GM12878 (cell line): ENCODE measurements around the gene UAP1L1. TPM values are rescaled to one million over a fixed set of nuclear protein-coding genes. Genes with fewer than 3 reads are reported as not detected.

ENCODE experiments used
- ATAC-seq: fragments of 200-7000 bp; cut with Tn5 transposase; 3 replicates; pipeline ENCODE4 v1.9.1; 2020; ENCODE audit warnings: mild to moderate bottlenecking, moderate library complexity
- BruUV-seq: library from RNA; stranded (reverse); fragments of 400-500 nt; replicated peaks from 2 replicates; lab custom pipeline; 2021; lab: Mats Ljungman, UMichigan
- CTCF ChIA-PET: fragments of 300-600 bp; sonication (Branson Sonifier 250); formaldehyde crosslinking; extraction: SDS; loops from one replicate; lab custom pipeline; 2021; ENCODE audit warnings: inconsistent platforms; lab: Yijun Ruan, JAX
- POLR2A ChIA-PET: fragments of 350-600 bp; formaldehyde crosslinking; extraction: SDS; loops from one replicate; lab custom pipeline; 2021; ENCODE audit warnings: inconsistent platforms; lab: Charles Lee
- RAD21 ChIA-PET: fragments of 300-600 bp; sonication (Branson Sonifier 250); formaldehyde crosslinking; loops from one replicate; lab custom pipeline; 2023; ENCODE audit warnings: antibody characterized with exemption; ENCODE audit not compliant: unreplicated experiment; lab: Charles Lee
- SMC1A ChIA-PET: fragments of 300-600 bp; sonication (Branson Sonifier 250); formaldehyde crosslinking; loops from one replicate; lab custom pipeline; 2023; ENCODE audit not compliant: unreplicated experiment, uncharacterized antibody; lab: Charles Lee
- DNase-seq: peaks from one replicate; pipeline ENCODE4 v3.0.0-alpha.2; 2011; ENCODE audit warnings: low read depth, low spot score
- FAIRE-seq: peaks from 3 replicates; lab custom pipeline; 2011; peaks lifted over from hg19 to GRCh38; lab: Jason Lieb, UNC
- H2AFZ ChIP-seq: 2 replicates; pipeline ENCODE4 v1.6.0; 2011; ENCODE audit warnings: low read depth, low read length, control low read depth; ENCODE audit not compliant: control insufficient read depth
- H3K27ac ChIP-seq: 2 replicates; pipeline ENCODE4 v1.5.1; 2011; ENCODE audit warnings: control low read depth; ENCODE audit not compliant: control insufficient read depth, insufficient read depth
- H3K27me3 ChIP-seq, 2 experiments: replicated peaks in 1 of 2; 2 replicates each; pipeline versions ENCODE4 v1.6.0 to v1.6.1; 2011; ENCODE audit warnings: low read length in 1 of 2; ENCODE audit not compliant: control insufficient read depth in 2 of 2, insufficient read depth in 2 of 2
- H3K36me3 ChIP-seq, 2 experiments: 2 replicates each; pipeline ENCODE4 v1.5.1; 2011; ENCODE audit warnings: low read length in 1 of 2; ENCODE audit not compliant: control insufficient read depth in 2 of 2, insufficient read depth in 2 of 2
- H3K4me1 ChIP-seq: 2 replicates; pipeline ENCODE4 v1.6.1; 2011; ENCODE audit warnings: mild to moderate bottlenecking, low read length, moderate library complexity, mixed read lengths; ENCODE audit not compliant: control insufficient read depth, insufficient read depth
- H3K4me2 ChIP-seq: 2 replicates; pipeline ENCODE4 v1.6.0; 2011; ENCODE audit warnings: control low read depth; ENCODE audit not compliant: control insufficient read depth, insufficient read depth
- H3K4me3 ChIP-seq: fragments of 200-600 bp; sonication (generic); 2 replicates; pipeline ENCODE4 v1.5.1; 2016
- H3K79me2 ChIP-seq: 2 replicates; pipeline ENCODE4 v1.6.0; 2011; ENCODE audit warnings: low read length; ENCODE audit not compliant: control insufficient read depth, insufficient read depth
- H3K9ac ChIP-seq: 2 replicates; pipeline ENCODE4 v1.8.0; 2011; ENCODE audit warnings: low read length, control low read depth, mixed read lengths; ENCODE audit not compliant: control insufficient read depth, insufficient read depth
- H3K9me3 ChIP-seq: replicated peaks from 3 replicates; pipeline ENCODE4 v1.5.1; 2011; ENCODE audit warnings: mild to moderate bottlenecking, low read length; ENCODE audit not compliant: control insufficient read depth, insufficient read depth
- H4K20me1 ChIP-seq: 2 replicates; pipeline ENCODE4 v1.6.0; 2011; ENCODE audit not compliant: control insufficient read depth, insufficient read depth
- EED ChIP-seq: sonication (generic); IDR thresholded peaks from 2 replicates; pipeline ENCODE4 v1.6.1; 2016; ENCODE audit warnings: antibody characterized with exemption, low read depth
- SRF ChIP-seq, 2 experiments: IDR thresholded peaks; 2 replicates each; pipeline ENCODE4 v1.6.1; 2011; ENCODE audit warnings: low read depth in 2 of 2, low read length in 2 of 2, mild to moderate bottlenecking in 1 of 2, moderate library complexity in 1 of 2
- WGBS: methylation state at CpG from one replicate; pipeline ENCODE4 v1.1.6; 2016; ENCODE audit warnings: low lambda C conversion rate; ENCODE audit not compliant: insufficient replicate concordance, insufficient coverage; ENCODE audit errors: missing lambda C conversion rate; 5-methylcytosine and 5-hydroxymethylcytosine counted together
- in situ Hi-C: fragments of 300-500 bp; cut with MboI; formaldehyde crosslinking; loops from 9 replicates; pipeline ENCODE4 v1.14.3; 2018; ENCODE audit warnings: mixed read lengths
- intact Hi-C: fragments of 100-400 bp; cut with micrococcal nuclease; formaldehyde crosslinking; loops from one replicate; pipeline ENCODE4 v1.14.2; 2022; ENCODE audit not compliant: unreplicated experiment
- polyA plus RNA-seq, 11 experiments: library from polyadenylated mRNA; depleted of rRNA in 4 of 11; unstranded in 6 of 11; stranded (reverse) in 5 of 11; fragments of >200 nt; fragmentation: Nextera tagmentation in 4 of 11; fragmentation: Illumina TruSeq in 1 of 11; extraction: Ambion mirVana in 4 of 11; extraction: Trizol in 1 of 11; gene quantifications; 1 replicate in 1 of 11; 2 replicates in 10 of 11; pipeline versions ENCODE4 v1.2.1 to v1.2.3, GENCODE V29; 2011 to 2016; ENCODE audit warnings: inconsistent platforms in 2 of 11, missing spikeins in 2 of 11, low read depth in 1 of 11
- total RNA-seq, 4 experiments: library from RNA; depleted of rRNA in 3 of 4; stranded (reverse); fragments of >200 nt in 3 of 4; fragmentation: Illumina TruSeq in 1 of 4; extraction: Trizol in 1 of 4; gene quantifications; 2 replicates each; pipeline versions ENCODE4 v1.2.1 to v1.2.3, GENCODE V29; 2013 to 2021
- TF ChIP-seq, protein P1 (sequence below): fragments of 450-650 bp; conservative IDR thresholded peaks from 2 replicates; pipeline ENCODE4 v1.6.1; 2017; ENCODE audit warnings: mild to moderate bottlenecking, moderate library complexity

The UAP1L1 gene
- total and polyA plus RNA-seq, 10 of the 15 experiments (the other 5 are each of a cell fraction or from before 2014, with no cell fraction given), result 0.29 to 15.7 (median 5.8) TPM

GRCh38 chr9:137048655-137049543 is 28.4 kb upstream of the UAP1L1 start:
- intact Hi-C loops (loop anchor here (1.0 to 10.0 kb wide), 2 partner anchors 15 to 176 kb away; partner anchors contain the start of genes CYSRT1, RNF208 and RNF224), in situ Hi-C loops (no loop called here)
- ChIA-PET SMC1A (interaction anchor here (1.0 to 1.6 kb wide), 2 partner anchors 13 to 261 kb away, joined by 3 read pairs; no protein-coding TSS in a partner anchor), CTCF (interaction anchor here (1.0 to 4.7 kb wide), 8 partner anchors 13 to 286 kb away, joined by 3 to 81 read pairs (median 4); partner anchors contain the start of genes MAN1B1 and SAPCD2), POLR2A (interaction anchor here (1.1 kb wide), 1 partner anchor 149 kb away, joined by 3 read pairs; no protein-coding TSS in a partner anchor), RAD21 (interaction anchor here (0.8 to 2.0 kb wide), 2 partner anchors 15 to 19 kb away, joined by 3 to 6 read pairs; no protein-coding TSS in a partner anchor)
- Histone ChIP-seq H3K4me2 (no peak overlapping the region), H3K27ac (no peak overlapping the region), H4K20me1 (no peaks in the 10 kb centered on the region), H3K27me3 (peaks cover 19% of the 10 kb centered on the region in 2 experiments; a peak in 3 of 4 replicates), H3K9ac (no peak overlapping the region), H3K4me1 (no peaks in the 10 kb centered on the region), H2AFZ (no peak overlapping the region), H3K36me3 (no peaks in the 10 kb centered on the region), H3K9me3 (no peaks in the 10 kb centered on the region), H3K4me3 (no peak overlapping the region), H3K79me2 (no peaks in the 10 kb centered on the region)
- DNase-seq (no peak), ATAC-seq (no peak), FAIRE-seq (no peak)
- no TSS peak for BruUV-seq
- TF ChIP-seq, protein P1, sequence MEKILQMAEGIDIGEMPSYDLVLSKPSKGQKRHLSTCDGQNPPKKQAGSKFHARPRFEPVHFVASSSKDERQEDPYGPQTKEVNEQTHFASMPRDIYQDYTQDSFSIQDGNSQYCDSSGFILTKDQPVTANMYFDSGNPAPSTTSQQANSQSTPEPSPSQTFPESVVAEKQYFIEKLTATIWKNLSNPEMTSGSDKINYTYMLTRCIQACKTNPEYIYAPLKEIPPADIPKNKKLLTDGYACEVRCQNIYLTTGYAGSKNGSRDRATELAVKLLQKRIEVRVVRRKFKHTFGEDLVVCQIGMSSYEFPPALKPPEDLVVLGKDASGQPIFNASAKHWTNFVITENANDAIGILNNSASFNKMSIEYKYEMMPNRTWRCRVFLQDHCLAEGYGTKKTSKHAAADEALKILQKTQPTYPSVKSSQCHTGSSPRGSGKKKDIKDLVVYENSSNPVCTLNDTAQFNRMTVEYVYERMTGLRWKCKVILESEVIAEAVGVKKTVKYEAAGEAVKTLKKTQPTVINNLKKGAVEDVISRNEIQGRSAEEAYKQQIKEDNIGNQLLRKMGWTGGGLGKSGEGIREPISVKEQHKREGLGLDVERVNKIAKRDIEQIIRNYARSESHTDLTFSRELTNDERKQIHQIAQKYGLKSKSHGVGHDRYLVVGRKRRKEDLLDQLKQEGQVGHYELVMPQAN, result no peak
- TF ChIP-seq EED (no peak), SRF (IDR thresholded peaks at IDR 0.05; ENCODE audit: low read depth in 2 of 2, low read length in 2 of 2) (0 out of 4 replicates have a peak, but pooled peaks of 1 of the 2 experiments have one; percentile 11)
- whole genome bisulfite sequencing, result 48% methylated on average over 40 of the region's 72 CpGs
